SK-N-SH (cell line): ENCODE data around the gene DDO. TPM values are rescaled to one million over a fixed set of nuclear protein-coding genes. Genes with fewer than 3 reads are reported as not detected.

Experiments
- CTCF ChIA-PET: fragments of 300-600, 350-600 bp; formaldehyde crosslinking; extraction: SDS; loops from one replicate; lab custom pipeline; 2021; lab: Yijun Ruan, JAX
- POLR2A ChIA-PET: fragments of 350-600 bp; sonication (Branson Sonifier 250); formaldehyde crosslinking; extraction: SDS; loops from one replicate; lab custom pipeline; 2020; ENCODE audit warnings: antibody characterized with exemption, inconsistent platforms; lab: Yijun Ruan, JAX
- DNase-seq: peaks from one replicate; pipeline ENCODE4 v3.0.0; 2012
- H2AFZ ChIP-seq: fragments of 200-600 bp; sonication (generic); 2 replicates; pipeline ENCODE4 v1.8.1; 2016; ENCODE audit warnings: antibody characterized with exemption, mild to moderate bottlenecking, low read depth
- H3F3A ChIP-seq: fragments of 200-600 bp; sonication (generic); replicated peaks from 2 replicates; pipeline ENCODE3; 2016; ENCODE audit warnings: antibody characterized with exemption, mild to moderate bottlenecking; ENCODE audit not compliant: insufficient read depth
- H3K27ac ChIP-seq, 2 experiments: fragments of 200-500 bp in 1 of 2; fragments of 200-600 bp in 1 of 2; sonication (Bioruptor generic) in 1 of 2; sonication (generic), shearing (Covaris generic) in 1 of 2; 2 replicates each; pipeline versions ENCODE4 v1.5.1 to v1.6.1; 2014 to 2016; ENCODE audit warnings: low read depth in 2 of 2, inconsistent platforms in 1 of 2, low read length in 1 of 2, mild to moderate bottlenecking in 1 of 2, mixed read lengths in 1 of 2
- H3K27me3 ChIP-seq: fragments of 200-600 bp; sonication (generic), shearing (Covaris generic); 2 replicates; pipeline ENCODE4 v1.6.1; 2016; ENCODE audit warnings: mixed run types; ENCODE audit not compliant: insufficient read depth
- H3K36me3 ChIP-seq, 2 experiments: fragments of 200-500 bp in 1 of 2; fragments of 200-600 bp in 1 of 2; sonication (Bioruptor generic) in 1 of 2; sonication (generic) in 1 of 2; replicated peaks in 1 of 2; 2 replicates each; pipeline versions ENCODE3 to v1.5.1; 2014 to 2016; ENCODE audit warnings: low read length in 1 of 2, mild to moderate bottlenecking in 1 of 2; ENCODE audit not compliant: insufficient read depth in 2 of 2, control insufficient read depth in 1 of 2
- H3K4me1 ChIP-seq, 2 experiments: fragments of 200-500 bp in 1 of 2; fragments of 200-600 bp in 1 of 2; sonication (Bioruptor generic) in 1 of 2; sonication (generic), shearing (Covaris generic) in 1 of 2; 2 replicates each; pipeline versions ENCODE4 v1.5.1 to v1.6.1; 2014 to 2016; ENCODE audit warnings: low read depth in 1 of 2, low read length in 1 of 2, mixed run types in 1 of 2; ENCODE audit not compliant: insufficient read depth in 2 of 2, control insufficient read depth in 1 of 2
- H3K4me2 ChIP-seq: fragments of 200-600 bp; sonication (generic), shearing (Covaris generic); 2 replicates; pipeline ENCODE4 v1.6.1; 2017; ENCODE audit warnings: mixed run types
- H3K4me3 ChIP-seq, 2 experiments: fragments of 200-500 bp in 1 of 2; fragments of 200-600 bp in 1 of 2; sonication (Bioruptor generic) in 1 of 2; sonication (generic), shearing (Covaris generic) in 1 of 2; 2 replicates each; pipeline versions ENCODE4 v1.5.1 to v1.8.1; 2014 to 2016; ENCODE audit warnings: low read depth in 2 of 2, inconsistent platforms in 1 of 2, low read length in 1 of 2, mild to moderate bottlenecking in 1 of 2, mixed read lengths in 1 of 2, moderate library complexity in 1 of 2
- H3K79me2 ChIP-seq: fragments of 200-600 bp; sonication (generic); 2 replicates; pipeline ENCODE4 v1.8.1; 2017; ENCODE audit warnings: mild to moderate bottlenecking; ENCODE audit not compliant: insufficient read depth
- H3K9ac ChIP-seq: fragments of 200-600 bp; sonication (generic); 2 replicates; pipeline ENCODE4 v1.6.1; 2017; ENCODE audit warnings: mixed run types
- H3K9me2 ChIP-seq: fragments of 200-600 bp; sonication (generic); 2 replicates; pipeline ENCODE4 v1.6.1; 2017; ENCODE audit warnings: mixed run types
- H3K9me3 ChIP-seq: fragments of 200-600 bp; sonication (generic); 2 replicates; pipeline ENCODE4 v1.6.1; 2017; ENCODE audit warnings: mixed run types, mild to moderate bottlenecking, moderate library complexity
- H4K20me1 ChIP-seq: fragments of 200-600 bp; sonication (generic); 2 replicates; pipeline ENCODE4 v1.6.1; 2017; ENCODE audit warnings: mild to moderate bottlenecking, mixed run types; ENCODE audit not compliant: insufficient read depth
- CHD2 ChIP-seq: fragments of 150-350 bp; IDR thresholded peaks from 2 replicates; pipeline ENCODE4 v1.6.1; 2018; ENCODE audit warnings: low read length; ENCODE audit not compliant: partially characterized antibody
- GABPA ChIP-seq: IDR thresholded peaks from 2 replicates; pipeline ENCODE4 v1.4.0; 2012; ENCODE audit warnings: low read depth, mild to moderate bottlenecking
- MXI1 ChIP-seq: IDR thresholded peaks from 2 replicates; pipeline ENCODE4 v1.6.1; 2012; ENCODE audit warnings: mild to moderate bottlenecking, low read depth, low read length, improper control_type of control experiment
- NRF1 ChIP-seq: IDR thresholded peaks from 2 replicates; pipeline ENCODE4 v1.6.1; 2012; ENCODE audit warnings: low read depth, mild to moderate bottlenecking, low read length
- POLR2AphosphoS5 ChIP-seq: IDR thresholded peaks from 2 replicates; pipeline ENCODE4 v1.6.1; 2012; ENCODE audit warnings: low read depth, low read length
- RCOR1 ChIP-seq: fragments of 150-350 bp; IDR thresholded peaks from 2 replicates; pipeline ENCODE4 v1.6.1; 2017; ENCODE audit warnings: antibody characterized with exemption, low read length
- SMC3 ChIP-seq: IDR thresholded peaks from 2 replicates; pipeline ENCODE4 v1.6.1; 2012; ENCODE audit warnings: low read depth, low read length, improper control_type of control experiment
- TEAD4 ChIP-seq: IDR thresholded peaks from 2 replicates; pipeline ENCODE4 v1.4.0; 2012; ENCODE audit warnings: mild to moderate bottlenecking, borderline replicate concordance; ENCODE audit not compliant: insufficient read depth
- USF1 ChIP-seq: IDR thresholded peaks from 2 replicates; pipeline ENCODE4 v1.4.0; 2012; ENCODE audit warnings: low read depth, borderline replicate concordance
- YY1 ChIP-seq: IDR thresholded peaks from 2 replicates; pipeline ENCODE4 v1.4.0; 2012; ENCODE audit warnings: low read depth, mild to moderate bottlenecking
- WGBS: methylation state at CpG from one replicate; pipeline ENCODE4 v1.1.6; 2017; ENCODE audit warnings: low lambda C conversion rate; 5-methylcytosine and 5-hydroxymethylcytosine counted together
- polyA plus RNA-seq, 3 experiments: library from polyadenylated mRNA; depleted of rRNA; stranded (reverse); fragments of >200 nt; gene quantifications; 2 replicates each; pipeline ENCODE4 v1.2.3, GENCODE V29; 2012
- TF ChIP-seq, protein P1 (sequence below): IDR thresholded peaks from 2 replicates; pipeline ENCODE4 v1.4.0; 2012; ENCODE audit warnings: low read depth
- TF ChIP-seq, protein P2 (sequence below): IDR thresholded peaks from 2 replicates; pipeline ENCODE4 v1.4.0; 2012; ENCODE audit warnings: low read depth, borderline replicate concordance
- TF ChIP-seq, protein P3 (sequence below): IDR thresholded peaks from 2 replicates; pipeline ENCODE4 v1.6.1; 2012; ENCODE audit warnings: mild to moderate bottlenecking, low read depth, low read length, moderate library complexity
- TF ChIP-seq, protein P4 (sequence below): fragments of 150-350 bp; IDR thresholded peaks from 2 replicates; pipeline ENCODE4 v1.6.1; 2016; ENCODE audit warnings: mild to moderate bottlenecking, low read depth, low read length

Gene DDO
- polyA plus RNA-seq, 1 of the 3 experiments (the other 2 are of a cell fraction): 0.79 TPM

DNA sequence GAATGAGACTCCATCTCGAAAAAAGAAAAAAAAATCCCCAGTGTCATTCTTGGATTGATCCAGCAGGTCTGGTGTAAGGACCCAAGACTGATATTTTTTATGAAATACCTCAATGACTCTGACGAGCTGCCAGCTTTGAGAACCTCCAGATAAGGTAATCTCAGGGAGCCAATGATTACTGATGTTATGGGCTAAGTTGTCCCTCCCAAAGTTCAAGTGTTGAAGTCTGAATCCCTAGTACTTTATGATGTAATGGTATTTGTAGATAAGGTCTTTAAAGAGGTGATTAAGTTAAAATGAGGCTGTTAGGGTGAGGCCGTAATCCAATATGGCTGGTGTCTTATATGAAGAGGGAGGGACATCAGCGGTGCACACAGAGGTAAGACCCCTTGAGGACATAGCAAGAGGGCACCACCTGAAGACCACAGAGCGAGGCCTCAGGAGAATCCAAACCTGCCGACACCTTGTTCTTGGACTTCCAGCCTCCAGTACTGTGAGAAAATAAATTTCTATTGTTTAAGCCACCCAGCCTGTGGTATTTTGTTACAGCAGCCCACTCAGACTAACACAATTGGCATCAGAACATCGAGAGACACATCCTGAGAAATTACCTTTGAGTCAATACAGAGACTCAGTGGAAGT, 19.7 kb upstream of the DDO start:
- no peak overlapping the region for H3K9ac ChIP-seq
- ChIA-PET CTCF (no interaction called here), POLR2A (no interaction called here)
- no peak for TF ChIP-seq SMC3
- no peak for TF ChIP-seq USF1
- no peak for TF ChIP-seq NRF1
- H3K27me3 ChIP-seq: no peaks in the 10 kb centered on the region
- no peak overlapping the region for H3K4me2 ChIP-seq
- no peak overlapping the region for H3K4me3 ChIP-seq
- H3K79me2 ChIP-seq: no peaks in the 10 kb centered on the region
- no peak overlapping the region for H3K27ac ChIP-seq
- no peaks in the 10 kb centered on the region; a peak in 2 of 4 replicates for H3K4me1 ChIP-seq
- no peak overlapping the region for H2AFZ ChIP-seq
- no peaks in the 10 kb centered on the region for H3F3A ChIP-seq
- H3K9me2 ChIP-seq: no peaks in the 10 kb centered on the region
- H3K36me3 ChIP-seq: no peaks in the 10 kb centered on the region
- DNase-seq: no peak
- no peaks in the 10 kb centered on the region for H3K9me3 ChIP-seq
- 52% methylated on average over 7 of the region's 7 CpGs for WGBS
- no peaks in the 10 kb centered on the region for H4K20me1 ChIP-seq

GRCh38 chr6:110432285-110432900, 17.0 kb upstream of the DDO start:
- no peak for TF ChIP-seq GABPA
- no peak for TF ChIP-seq POLR2AphosphoS5
- TF ChIP-seq, protein P1, sequence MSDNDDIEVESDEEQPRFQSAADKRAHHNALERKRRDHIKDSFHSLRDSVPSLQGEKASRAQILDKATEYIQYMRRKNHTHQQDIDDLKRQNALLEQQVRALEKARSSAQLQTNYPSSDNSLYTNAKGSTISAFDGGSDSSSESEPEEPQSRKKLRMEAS: no peak
- no peak for TF ChIP-seq USF1
- TF ChIP-seq, protein P2, sequence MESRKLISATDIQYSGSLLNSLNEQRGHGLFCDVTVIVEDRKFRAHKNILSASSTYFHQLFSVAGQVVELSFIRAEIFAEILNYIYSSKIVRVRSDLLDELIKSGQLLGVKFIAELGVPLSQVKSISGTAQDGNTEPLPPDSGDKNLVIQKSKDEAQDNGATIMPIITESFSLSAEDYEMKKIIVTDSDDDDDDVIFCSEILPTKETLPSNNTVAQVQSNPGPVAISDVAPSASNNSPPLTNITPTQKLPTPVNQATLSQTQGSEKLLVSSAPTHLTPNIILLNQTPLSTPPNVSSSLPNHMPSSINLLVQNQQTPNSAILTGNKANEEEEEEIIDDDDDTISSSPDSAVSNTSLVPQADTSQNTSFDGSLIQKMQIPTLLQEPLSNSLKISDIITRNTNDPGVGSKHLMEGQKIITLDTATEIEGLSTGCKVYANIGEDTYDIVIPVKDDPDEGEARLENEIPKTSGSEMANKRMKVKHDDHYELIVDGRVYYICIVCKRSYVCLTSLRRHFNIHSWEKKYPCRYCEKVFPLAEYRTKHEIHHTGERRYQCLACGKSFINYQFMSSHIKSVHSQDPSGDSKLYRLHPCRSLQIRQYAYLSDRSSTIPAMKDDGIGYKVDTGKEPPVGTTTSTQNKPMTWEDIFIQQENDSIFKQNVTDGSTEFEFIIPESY: no peak
- no peak for TF ChIP-seq TEAD4
- no peak for TF ChIP-seq RCOR1
- TF ChIP-seq, protein P3, sequence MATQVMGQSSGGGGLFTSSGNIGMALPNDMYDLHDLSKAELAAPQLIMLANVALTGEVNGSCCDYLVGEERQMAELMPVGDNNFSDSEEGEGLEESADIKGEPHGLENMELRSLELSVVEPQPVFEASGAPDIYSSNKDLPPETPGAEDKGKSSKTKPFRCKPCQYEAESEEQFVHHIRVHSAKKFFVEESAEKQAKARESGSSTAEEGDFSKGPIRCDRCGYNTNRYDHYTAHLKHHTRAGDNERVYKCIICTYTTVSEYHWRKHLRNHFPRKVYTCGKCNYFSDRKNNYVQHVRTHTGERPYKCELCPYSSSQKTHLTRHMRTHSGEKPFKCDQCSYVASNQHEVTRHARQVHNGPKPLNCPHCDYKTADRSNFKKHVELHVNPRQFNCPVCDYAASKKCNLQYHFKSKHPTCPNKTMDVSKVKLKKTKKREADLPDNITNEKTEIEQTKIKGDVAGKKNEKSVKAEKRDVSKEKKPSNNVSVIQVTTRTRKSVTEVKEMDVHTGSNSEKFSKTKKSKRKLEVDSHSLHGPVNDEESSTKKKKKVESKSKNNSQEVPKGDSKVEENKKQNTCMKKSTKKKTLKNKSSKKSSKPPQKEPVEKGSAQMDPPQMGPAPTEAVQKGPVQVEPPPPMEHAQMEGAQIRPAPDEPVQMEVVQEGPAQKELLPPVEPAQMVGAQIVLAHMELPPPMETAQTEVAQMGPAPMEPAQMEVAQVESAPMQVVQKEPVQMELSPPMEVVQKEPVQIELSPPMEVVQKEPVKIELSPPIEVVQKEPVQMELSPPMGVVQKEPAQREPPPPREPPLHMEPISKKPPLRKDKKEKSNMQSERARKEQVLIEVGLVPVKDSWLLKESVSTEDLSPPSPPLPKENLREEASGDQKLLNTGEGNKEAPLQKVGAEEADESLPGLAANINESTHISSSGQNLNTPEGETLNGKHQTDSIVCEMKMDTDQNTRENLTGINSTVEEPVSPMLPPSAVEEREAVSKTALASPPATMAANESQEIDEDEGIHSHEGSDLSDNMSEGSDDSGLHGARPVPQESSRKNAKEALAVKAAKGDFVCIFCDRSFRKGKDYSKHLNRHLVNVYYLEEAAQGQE: no peak
- TF ChIP-seq YY1: no peak
- TF ChIP-seq, protein P4, sequence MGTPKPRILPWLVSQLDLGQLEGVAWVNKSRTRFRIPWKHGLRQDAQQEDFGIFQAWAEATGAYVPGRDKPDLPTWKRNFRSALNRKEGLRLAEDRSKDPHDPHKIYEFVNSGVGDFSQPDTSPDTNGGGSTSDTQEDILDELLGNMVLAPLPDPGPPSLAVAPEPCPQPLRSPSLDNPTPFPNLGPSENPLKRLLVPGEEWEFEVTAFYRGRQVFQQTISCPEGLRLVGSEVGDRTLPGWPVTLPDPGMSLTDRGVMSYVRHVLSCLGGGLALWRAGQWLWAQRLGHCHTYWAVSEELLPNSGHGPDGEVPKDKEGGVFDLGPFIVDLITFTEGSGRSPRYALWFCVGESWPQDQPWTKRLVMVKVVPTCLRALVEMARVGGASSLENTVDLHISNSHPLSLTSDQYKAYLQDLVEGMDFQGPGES: no peak
- TF ChIP-seq CHD2: no peak
- TF ChIP-seq SMC3: no peak
- no peak for TF ChIP-seq MXI1
- POLR2A ChIA-PET: no interaction called here
- no peak overlapping the region for H2AFZ ChIP-seq

More at GRCh38 chr6:110432285-110432900, 17.0 kb upstream of the DDO start:
- H3K79me2 ChIP-seq: no peaks in the 10 kb centered on the region
- H3K36me3 ChIP-seq: no peaks in the 10 kb centered on the region
- no peak overlapping the region for H3K4me3 ChIP-seq
- H3K27ac ChIP-seq: no peak overlapping the region
- no peak for DNase-seq
- WGBS: 68% methylated on average over 3 of the region's 3 CpGs
- H3K9me3 ChIP-seq: no peaks in the 10 kb centered on the region
- no peaks in the 10 kb centered on the region for H3F3A ChIP-seq
- CTCF ChIA-PET: interaction anchor here (0.6 kb wide), 2 partner anchors 648 to 1787 kb away, joined by 3 read pairs; no protein-coding TSS in a partner anchor
- no peaks in the 10 kb centered on the region; a peak in 1 of 4 replicates for H3K4me1 ChIP-seq
- no peaks in the 10 kb centered on the region for H3K9me2 ChIP-seq
- H3K27me3 ChIP-seq: peaks cover 8% of the 10 kb centered on the region; the same call in 1 of the 2 replicates
- no peaks in the 10 kb centered on the region for H4K20me1 ChIP-seq
- no peak overlapping the region for H3K4me2 ChIP-seq
- no peak overlapping the region for H3K9ac ChIP-seq
